Neural progenitor cell (in vitro differentiated cells): ENCODE measurements around the gene FBXL13.

ENCODE experiments used
- CTCF ChIP-seq: fragments of 200-600 bp; sonication (generic); IDR thresholded peaks from 2 replicates; pipeline ENCODE4 v1.5.1; 2017; ENCODE audit warnings: antibody characterized with exemption, mild to moderate bottlenecking
- EZH2phosphoT487 ChIP-seq: fragments of 200-600 bp; sonication (generic); IDR thresholded peaks from 2 replicates; pipeline ENCODE4 v1.6.1; 2017; ENCODE audit warnings: antibody characterized with exemption

- TF ChIP-seq CTCF: no peak
- TF ChIP-seq EZH2phosphoT487: no peak
These were observed 3.6 kb downstream of the FBXL13 start for GRCh38 chr7:103071000-103071399.
